Activated CD4-positive, alpha-beta memory T cell treated with anti-CD3 and anti-CD28 coated beads, Interleukin-2, amount 10 ng/mL, durations not matched to agents 7 days and 5 days (primary cell): ENCODE measurements around the gene DUOX2. TPM values are rescaled to one million over a fixed set of nuclear protein-coding genes. Genes with fewer than 3 reads are reported as not detected.
"Not testable (repeated sequence)": the region's sequence is repeated elsewhere in the genome, so short reads cannot be mapped to it uniquely, and the experiment has no call there.

Source experiments
- CTCF ChIA-PET: fragments of 350-600 bp; sonication (Branson Sonifier 250); formaldehyde crosslinking; loops from one replicate; lab custom pipeline; 2021; ENCODE audit warnings: antibody characterized with exemption, inconsistent platforms; lab: Charles Lee
- POLR2A ChIA-PET: fragments of 350-600 bp; sonication (Branson Sonifier 250); formaldehyde crosslinking; loops from one replicate; lab custom pipeline; 2021; ENCODE audit warnings: antibody characterized with exemption; lab: Charles Lee
- DNase-seq: peaks from one replicate; pipeline ENCODE4 v3.0.0-alpha.2; 2020
- H3K27ac Mint-ChIP-seq: one replicate; pipeline ENCODE4 v1.8.0; 2021; ENCODE audit warnings: mild to moderate bottlenecking, mixed read lengths
- H3K27me3 Mint-ChIP-seq: one replicate; pipeline ENCODE4 v1.8.0; 2021; ENCODE audit warnings: mixed read lengths
- H3K36me3 Mint-ChIP-seq: one replicate; pipeline ENCODE4 v1.8.0; 2021; ENCODE audit warnings: low read depth, mixed read lengths
- H3K4me1 Mint-ChIP-seq: one replicate; pipeline ENCODE4 v1.8.0; 2021; ENCODE audit warnings: mixed read lengths
- H3K4me3 Mint-ChIP-seq: one replicate; pipeline ENCODE4 v1.8.0; 2021; ENCODE audit warnings: mild to moderate bottlenecking, mixed read lengths
- H3K9me3 Mint-ChIP-seq: one replicate; pipeline ENCODE4 v1.8.0; 2021; ENCODE audit warnings: mixed read lengths
- total RNA-seq, 2 experiments: library from RNA; stranded (reverse); gene quantifications; one replicate each; pipeline ENCODE4 v1.2.3, GENCODE V29; 2021

The DUOX2 gene
- total RNA-seq, 2 experiments from 2014 or later, result 0.23 TPM; not detected in 1

GRCh38 chr15:45087513-45087912 is 26.5 kb downstream of the DUOX2 start:
- H3K4me1 Mint-ChIP-seq, result no peaks in the 10 kb centered on the region
- no peak overlapping the region for H3K27ac Mint-ChIP-seq
- H3K36me3 Mint-ChIP-seq, result no peaks in the 10 kb centered on the region
- no peak for DNase-seq
- H3K9me3 Mint-ChIP-seq, result no peaks in the 10 kb centered on the region
- H3K4me3 Mint-ChIP-seq, result no peak overlapping the region
- H3K27me3 Mint-ChIP-seq, result peaks cover 52% of the 10 kb centered on the region
- ChIA-PET CTCF (interaction anchor here (1.0 kb wide), 1 partner anchor 31 kb away, joined by 3 read pairs; no protein-coding TSS in a partner anchor), POLR2A (no interaction called here)

- H3K27me3 Mint-ChIP-seq, result peaks cover 29% of the 10 kb centered on the region
- no peaks in the 10 kb centered on the region for H3K9me3 Mint-ChIP-seq
- no peak overlapping the region for H3K4me3 Mint-ChIP-seq
- DNase-seq, result no peak
- no peak overlapping the region for H3K27ac Mint-ChIP-seq
- H3K36me3 Mint-ChIP-seq, result no peaks in the 10 kb centered on the region
- POLR2A ChIA-PET, result no interaction called here
- no peaks in the 10 kb centered on the region for H3K4me1 Mint-ChIP-seq
- CTCF ChIA-PET, result interaction anchor here (0.5 kb wide), 1 partner anchor 508 kb away, joined by 5 read pairs; no protein-coding TSS in a partner anchor
These were observed 29.8 kb downstream of the DUOX2 start for GRCh38 chr15:45084163-45084562.

GRCh38 chr15:45083223-45083622 is 30.7 kb downstream of the DUOX2 start:
- POLR2A ChIA-PET, result no interaction called here
- H3K4me1 Mint-ChIP-seq, result no peaks in the 10 kb centered on the region
- no peak for DNase-seq
- CTCF ChIA-PET, result no interaction called here
- H3K27ac Mint-ChIP-seq, result no peak overlapping the region
- no peak overlapping the region for H3K4me3 Mint-ChIP-seq
- H3K9me3 Mint-ChIP-seq, result no peaks in the 10 kb centered on the region
- H3K27me3 Mint-ChIP-seq, result peaks cover 25% of the 10 kb centered on the region
- no peaks in the 10 kb centered on the region for H3K36me3 Mint-ChIP-seq

GRCh38 chr15:45082412-45082811 is 31.6 kb downstream of the DUOX2 start:
- peaks cover 20% of the 10 kb centered on the region for H3K27me3 Mint-ChIP-seq
- H3K9me3 Mint-ChIP-seq, POLR2A ChIA-PET, CTCF ChIA-PET, H3K36me3 Mint-ChIP-seq, H3K4me3 Mint-ChIP-seq, DNase-seq, H3K27ac Mint-ChIP-seq, H3K4me1 Mint-ChIP-seq: not testable (repeated sequence)

- CTCF ChIA-PET, result interaction anchor here (1.3 kb wide), 1 partner anchor 38 kb away, joined by 4 read pairs; no protein-coding TSS in a partner anchor
- H3K27ac Mint-ChIP-seq, H3K4me1 Mint-ChIP-seq, DNase-seq, H3K4me3 Mint-ChIP-seq, POLR2A ChIA-PET, H3K36me3 Mint-ChIP-seq, H3K9me3 Mint-ChIP-seq: not testable (repeated sequence)
- H3K27me3 Mint-ChIP-seq, result peaks cover 12% of the 10 kb centered on the region
These were observed 33.4 kb downstream of the DUOX2 start for GRCh38 chr15:45080593-45080992.

GRCh38 chr15:45079628-45080246 is 34.2 kb downstream of the DUOX2 start:
- CTCF ChIA-PET, DNase-seq, H3K36me3 Mint-ChIP-seq, H3K27ac Mint-ChIP-seq, H3K4me3 Mint-ChIP-seq, H3K4me1 Mint-ChIP-seq, POLR2A ChIA-PET, H3K9me3 Mint-ChIP-seq, H3K27me3 Mint-ChIP-seq: not testable (repeated sequence)

GRCh38 chr15:45079201-45079600 is 34.8 kb downstream of the DUOX2 start:
- H3K4me3 Mint-ChIP-seq, H3K9me3 Mint-ChIP-seq, CTCF ChIA-PET, H3K27me3 Mint-ChIP-seq, H3K27ac Mint-ChIP-seq, POLR2A ChIA-PET, H3K36me3 Mint-ChIP-seq, DNase-seq, H3K4me1 Mint-ChIP-seq: not testable (repeated sequence)

GRCh38 chr15:45077391-45077790 is 36.6 kb downstream of the DUOX2 start:
- H3K4me3 Mint-ChIP-seq, H3K9me3 Mint-ChIP-seq, H3K27ac Mint-ChIP-seq, H3K36me3 Mint-ChIP-seq, CTCF ChIA-PET, H3K4me1 Mint-ChIP-seq, POLR2A ChIA-PET, H3K27me3 Mint-ChIP-seq, DNase-seq: not testable (repeated sequence)

- H3K36me3 Mint-ChIP-seq, H3K27me3 Mint-ChIP-seq, H3K27ac Mint-ChIP-seq, H3K4me3 Mint-ChIP-seq, POLR2A ChIA-PET, DNase-seq, H3K9me3 Mint-ChIP-seq, H3K4me1 Mint-ChIP-seq, CTCF ChIA-PET: not testable (repeated sequence)
These were observed 38.3 kb downstream of the DUOX2 start for GRCh38 chr15:45075440-45076320.

GRCh38 chr15:45073602-45074001 is 40.4 kb downstream of the DUOX2 start:
- DNase-seq, H3K27me3 Mint-ChIP-seq, H3K4me1 Mint-ChIP-seq, H3K36me3 Mint-ChIP-seq, CTCF ChIA-PET, H3K4me3 Mint-ChIP-seq, POLR2A ChIA-PET, H3K9me3 Mint-ChIP-seq, H3K27ac Mint-ChIP-seq: not testable (repeated sequence)

GRCh38 chr15:45069942-45070360 is 44.0 kb downstream of the DUOX2 start:
- H3K4me3 Mint-ChIP-seq, POLR2A ChIA-PET, H3K27me3 Mint-ChIP-seq, H3K9me3 Mint-ChIP-seq, H3K36me3 Mint-ChIP-seq, DNase-seq, H3K4me1 Mint-ChIP-seq, H3K27ac Mint-ChIP-seq, CTCF ChIA-PET: not testable (repeated sequence)

- Mint-ChIP-seq H3K36me3 (peaks cover 2% of the 10 kb centered on the region), H3K9me3 (no peaks in the 10 kb centered on the region), H3K4me3 (no peak overlapping the region), H3K27ac (no peak overlapping the region), H3K4me1 (peaks cover 9% of the 10 kb centered on the region), H3K27me3 (no peaks in the 10 kb centered on the region)
- ChIA-PET POLR2A (no interaction called here), CTCF (no interaction called here)
- no peak for DNase-seq
These were observed 49.6 kb downstream of the DUOX2 start for GRCh38 chr15:45064386-45064785.

GRCh38 chr15:45062301-45062700 is 51.7 kb downstream of the DUOX2 start:
- POLR2A ChIA-PET, H3K4me1 Mint-ChIP-seq, H3K27ac Mint-ChIP-seq, H3K4me3 Mint-ChIP-seq, H3K36me3 Mint-ChIP-seq, DNase-seq, H3K9me3 Mint-ChIP-seq, H3K27me3 Mint-ChIP-seq, CTCF ChIA-PET: not testable (repeated sequence)
